Fibroblast of lung (primary cell): Measurements from ENCODE around the gene DENND4A.

ENCODE experiments used
- EZH2 ChIP-seq: IDR thresholded peaks from 2 replicates; pipeline ENCODE4 v1.5.1; 2012; ENCODE audit warnings: low read length, control low read depth, mild to moderate bottlenecking; ENCODE audit errors: missing control alignments
- TF ChIP-seq, protein P1 (sequence below), 2 donors: IDR thresholded peaks in 1 of 2; conservative IDR thresholded peaks in 1 of 2; 1 replicate in 1 of 2; 2 replicates in 1 of 2; pipeline ENCODE4 v1.5.1; 2011 to 2012; ENCODE audit warnings: low read length in 2 of 2, control low read depth in 1 of 2, inconsistent platforms in 1 of 2, low read depth in 1 of 2, mild to moderate bottlenecking in 1 of 2

DNA sequence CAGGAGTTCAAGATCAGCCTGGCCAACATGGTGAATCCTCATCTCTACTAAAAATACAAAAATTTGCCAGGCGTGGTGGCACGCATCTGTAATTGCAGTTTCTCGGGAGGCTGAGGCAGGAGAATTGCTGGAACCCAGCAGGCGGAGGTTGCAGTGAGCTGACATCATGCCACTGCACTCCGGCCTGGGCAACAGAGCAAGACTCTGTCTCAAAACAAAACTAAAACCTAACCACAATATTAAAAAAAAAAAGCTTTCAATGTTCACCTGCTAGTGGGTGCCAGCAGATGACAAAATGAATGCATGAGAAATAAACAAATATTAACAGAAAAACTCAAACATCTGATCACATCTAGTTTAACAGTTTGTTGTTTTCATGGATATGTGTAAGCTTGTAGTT is 161.3 kb downstream of the DENND4A start:
- TF ChIP-seq, protein P1, sequence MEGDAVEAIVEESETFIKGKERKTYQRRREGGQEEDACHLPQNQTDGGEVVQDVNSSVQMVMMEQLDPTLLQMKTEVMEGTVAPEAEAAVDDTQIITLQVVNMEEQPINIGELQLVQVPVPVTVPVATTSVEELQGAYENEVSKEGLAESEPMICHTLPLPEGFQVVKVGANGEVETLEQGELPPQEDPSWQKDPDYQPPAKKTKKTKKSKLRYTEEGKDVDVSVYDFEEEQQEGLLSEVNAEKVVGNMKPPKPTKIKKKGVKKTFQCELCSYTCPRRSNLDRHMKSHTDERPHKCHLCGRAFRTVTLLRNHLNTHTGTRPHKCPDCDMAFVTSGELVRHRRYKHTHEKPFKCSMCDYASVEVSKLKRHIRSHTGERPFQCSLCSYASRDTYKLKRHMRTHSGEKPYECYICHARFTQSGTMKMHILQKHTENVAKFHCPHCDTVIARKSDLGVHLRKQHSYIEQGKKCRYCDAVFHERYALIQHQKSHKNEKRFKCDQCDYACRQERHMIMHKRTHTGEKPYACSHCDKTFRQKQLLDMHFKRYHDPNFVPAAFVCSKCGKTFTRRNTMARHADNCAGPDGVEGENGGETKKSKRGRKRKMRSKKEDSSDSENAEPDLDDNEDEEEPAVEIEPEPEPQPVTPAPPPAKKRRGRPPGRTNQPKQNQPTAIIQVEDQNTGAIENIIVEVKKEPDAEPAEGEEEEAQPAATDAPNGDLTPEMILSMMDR (conservative IDR thresholded peaks at IDR 0.05 in 1 of 2, IDR thresholded peaks at IDR 0.05 in 1 of 2; ENCODE audit: low read depth in 1 of 2, low read length in 2 of 2): no peak
- no peak for TF ChIP-seq EZH2
